MG63 (cell line): ENCODE results near the gene SLC35F2. TPM values are rescaled to one million over a fixed set of nuclear protein-coding genes. Genes with fewer than 3 reads are reported as not detected.

Source experiments
- total RNA-seq: library from RNA; depleted of rRNA; stranded (reverse); fragments of >200 nt; shearing (Covaris generic); gene quantifications from 2 replicates; pipeline ENCODE4 v1.2.3, GENCODE V29; 2014; ENCODE audit warnings: low replicate concordance; rRNA removed

The SLC35F2 gene
- total RNA-seq, 1 experiment from 2014 or later: 42.9 TPM

Other genes starting within 250 kb of the SLC35F2 start
- not detected in 2 replicates for gene SLN, start 146.7 kb downstream of the SLC35F2 start, total RNA-seq
- 0.13 and 0.35 TPM in 2 replicates for gene RAB39A, start 69.7 kb upstream of the SLC35F2 start, total RNA-seq
- gene CUL5, start 150.1 kb upstream of the SLC35F2 start, total RNA-seq: 21.7 and 28.9 TPM in 2 replicates